ENCODE data around the gene ZFHX2.
A peak's percentile ranks its signal among the peaks of the same experiment; 100 is the strongest.

Gene ZFHX2

GRCh38 chr14:23571701-23572523 is 20.3 kb upstream of the ZFHX2 start:
- 63% methylated on average over 14 of the region's 14 CpGs for WGBS
- no peak for DNase-seq
- Histone ChIP-seq H3K27ac (ENCODE audit: low read length, poor library complexity, severe bottlenecking) (no peak overlapping the region), H2BK5ac (ENCODE audit: low read depth, low read length, poor library complexity, severe bottlenecking) (no peak overlapping the region), H2BK120ac (ENCODE audit: low read depth, low read length) (no peak overlapping the region), H3K23ac (ENCODE audit: low read length in 2 of 2) (no peak overlapping the region), H3K4ac (ENCODE audit: low read depth in 1 of 2, low read length in 2 of 2) (no peak overlapping the region), H3K4me2 (ENCODE audit: low read length, poor library complexity, severe bottlenecking) (no peak overlapping the region), H2BK15ac (ENCODE audit: low read depth, poor library complexity, severe bottlenecking) (no peak overlapping the region), H3K9me3 (ENCODE audit: control insufficient read depth, low read length) (no peaks in the 10 kb centered on the region), H3K27me3 (ENCODE audit: control insufficient read depth in 1 of 2, insufficient read depth in 1 of 2, low read length in 2 of 2) (peaks cover 47 to 58% of the 10 kb centered on the region in 2 experiments), H2AFZ (ENCODE audit: low read depth, low read length) (no peak overlapping the region), H3K4me3 (ENCODE audit: insufficient read depth in 1 of 2, low read depth in 1 of 2, low read length in 2 of 2) (no peak overlapping the region), H4K8ac (ENCODE audit: low read length) (no peak overlapping the region), H3K79me1 (replicated peaks; ENCODE audit: low read length, poor library complexity, severe bottlenecking) (peaks cover 4% of the 10 kb centered on the region), H3K18ac (ENCODE audit: low read depth in 1 of 2, low read length in 2 of 2) (no peak overlapping the region), H3K9ac (ENCODE audit: low read length) (no peak overlapping the region), H3K14ac (ENCODE audit: low read length in 2 of 2) (peak overlapping the region in 1 of 2 experiments; percentile 71), H3K4me1 (ENCODE audit: control insufficient read depth, insufficient read depth, low read depth, low read length) (peaks cover 14% of the 10 kb centered on the region), H2AK5ac (ENCODE audit: low read length, severe bottlenecking) (no peak overlapping the region), H4K91ac (ENCODE audit: low read length) (no peak overlapping the region), H3K36me3 (ENCODE audit: control insufficient read depth in 1 of 2, insufficient read depth in 2 of 2, low read depth in 1 of 2, low read length in 2 of 2) (peaks cover 0 to 2% of the 10 kb centered on the region in 2 experiments), H2BK12ac (ENCODE audit: low read length in 2 of 2) (no peak overlapping the region)

- Histone ChIP-seq H3K36me3 (ENCODE audit: control insufficient read depth in 1 of 2, insufficient read depth in 2 of 2, low read depth in 1 of 2, low read length in 2 of 2) (peaks cover 0 to 7% of the 10 kb centered on the region in 2 experiments), H3K27ac (ENCODE audit: low read length, poor library complexity, severe bottlenecking) (no peak overlapping the region), H3K27me3 (ENCODE audit: control insufficient read depth in 1 of 2, insufficient read depth in 1 of 2, low read length in 2 of 2) (peaks cover 40 to 48% of the 10 kb centered on the region in 2 experiments), H3K23ac (ENCODE audit: low read length in 2 of 2) (no peak overlapping the region), H2BK120ac (ENCODE audit: low read depth, low read length) (no peak overlapping the region), H3K18ac (ENCODE audit: low read depth in 1 of 2, low read length in 2 of 2) (no peak overlapping the region), H3K4me3 (ENCODE audit: insufficient read depth in 1 of 2, low read depth in 1 of 2, low read length in 2 of 2) (no peak overlapping the region), H3K4me2 (ENCODE audit: low read length, poor library complexity, severe bottlenecking) (no peak overlapping the region), H3K9ac (ENCODE audit: low read length) (no peak overlapping the region), H4K91ac (ENCODE audit: low read length) (no peak overlapping the region), H2BK12ac (ENCODE audit: low read length in 2 of 2) (no peak overlapping the region), H4K8ac (ENCODE audit: low read length) (peak overlapping the region; percentile 4), H3K9me3 (ENCODE audit: control insufficient read depth, low read length) (no peaks in the 10 kb centered on the region), H3K4ac (ENCODE audit: low read depth in 1 of 2, low read length in 2 of 2) (no peak overlapping the region), H2BK15ac (ENCODE audit: low read depth, poor library complexity, severe bottlenecking) (no peak overlapping the region), H3K4me1 (ENCODE audit: control insufficient read depth, insufficient read depth, low read depth, low read length) (peaks cover 16% of the 10 kb centered on the region), H2BK5ac (ENCODE audit: low read depth, low read length, poor library complexity, severe bottlenecking) (no peak overlapping the region), H3K14ac (ENCODE audit: low read length in 2 of 2) (no peak overlapping the region), H2AK5ac (ENCODE audit: low read length, severe bottlenecking) (no peak overlapping the region), H3K79me1 (replicated peaks; ENCODE audit: low read length, poor library complexity, severe bottlenecking) (peaks cover 11% of the 10 kb centered on the region), H2AFZ (ENCODE audit: low read depth, low read length) (no peak overlapping the region)
- DNase-seq: no peak
- 81% methylated on average over 22 of the region's 23 CpGs for WGBS
These were observed 19.4 kb upstream of the ZFHX2 start for GRCh38 chr14:23570806-23571483.

DNA sequence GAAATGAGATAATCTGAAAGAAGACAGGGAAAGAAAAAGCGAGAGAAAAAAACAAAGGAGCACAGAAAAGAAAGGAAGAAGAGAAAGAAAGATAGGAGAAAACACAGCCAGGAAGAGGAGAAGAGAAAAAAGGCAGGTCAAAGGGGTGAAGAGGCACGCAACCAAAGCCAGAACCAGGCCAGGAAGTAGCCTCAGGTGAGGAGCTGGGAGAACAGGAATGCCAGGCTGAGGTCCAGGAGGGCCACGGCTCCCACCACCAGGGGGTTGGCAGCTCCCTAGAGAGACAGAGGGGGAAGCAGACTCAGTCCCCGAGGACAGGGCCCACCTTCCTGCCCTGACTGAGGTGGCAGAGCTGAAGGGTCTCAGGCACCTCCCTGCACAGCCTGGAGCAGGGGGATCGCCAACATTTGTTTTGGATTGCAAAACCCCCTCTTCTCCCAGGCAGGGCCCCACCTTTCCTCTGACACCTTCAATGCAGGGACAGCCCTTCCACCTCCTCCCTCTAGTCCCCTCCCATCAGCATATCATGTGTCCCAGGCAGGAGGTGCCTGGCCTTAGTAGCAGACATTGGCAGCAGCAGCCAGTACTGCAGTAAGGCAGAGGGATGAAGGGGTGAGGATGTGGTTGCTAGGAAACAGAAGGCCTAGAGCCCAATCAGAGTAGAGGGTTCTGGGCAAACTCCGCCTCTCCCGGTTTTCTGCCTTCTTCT is 18.0 kb upstream of the ZFHX2 start:
- Histone ChIP-seq H4K91ac (ENCODE audit: low read length) (peak overlapping the region; percentile 54), H3K79me1 (replicated peaks; ENCODE audit: low read length, poor library complexity, severe bottlenecking) (peaks cover 22% of the 10 kb centered on the region), H3K18ac (ENCODE audit: low read depth in 1 of 2, low read length in 2 of 2) (no peak overlapping the region), H3K27me3 (ENCODE audit: control insufficient read depth in 1 of 2, insufficient read depth in 1 of 2, low read length in 2 of 2) (peaks cover 30 to 35% of the 10 kb centered on the region in 2 experiments), H4K8ac (ENCODE audit: low read length) (no peak overlapping the region), H3K4me3 (ENCODE audit: insufficient read depth in 1 of 2, low read depth in 1 of 2, low read length in 2 of 2) (no peak overlapping the region), H3K36me3 (ENCODE audit: control insufficient read depth in 1 of 2, insufficient read depth in 2 of 2, low read depth in 1 of 2, low read length in 2 of 2) (peaks cover 3 to 18% of the 10 kb centered on the region in 2 experiments), H2BK15ac (ENCODE audit: low read depth, poor library complexity, severe bottlenecking) (peak overlapping the region; percentile 8), H3K9me3 (ENCODE audit: control insufficient read depth, low read length) (no peaks in the 10 kb centered on the region), H2AK5ac (ENCODE audit: low read length, severe bottlenecking) (no peak overlapping the region), H3K4me1 (ENCODE audit: control insufficient read depth, insufficient read depth, low read depth, low read length) (peaks cover 15% of the 10 kb centered on the region), H2BK12ac (ENCODE audit: low read length in 2 of 2) (no peak overlapping the region), H3K27ac (ENCODE audit: low read length, poor library complexity, severe bottlenecking) (no peak overlapping the region), H3K23ac (ENCODE audit: low read length in 2 of 2) (peak overlapping the region in 1 of 2 experiments; percentile 37), H2BK120ac (ENCODE audit: low read depth, low read length) (no peak overlapping the region), H3K9ac (ENCODE audit: low read length) (no peak overlapping the region), H3K4ac (ENCODE audit: low read depth in 1 of 2, low read length in 2 of 2) (no peak overlapping the region), H2AFZ (ENCODE audit: low read depth, low read length) (no peak overlapping the region), H2BK5ac (ENCODE audit: low read depth, low read length, poor library complexity, severe bottlenecking) (no peak overlapping the region), H3K14ac (ENCODE audit: low read length in 2 of 2) (no peak overlapping the region), H3K4me2 (ENCODE audit: low read length, poor library complexity, severe bottlenecking) (no peak overlapping the region)
- WGBS: 65% methylated on average over 7 of the region's 7 CpGs
- DNase-seq: no peak
